Kidney (tissue), 14 donors: ENCODE results near the gene NR6A1. TPM values are rescaled to one million over a fixed set of nuclear protein-coding genes. Genes with fewer than 3 reads are reported as not detected.

ENCODE experiments used
- DNase-seq, 5 donors: peaks; one replicate each; pipeline ENCODE4 v3.0.0-alpha.2; 2013 to 2020
- FAIRE-seq: peaks from 2 replicates; lab custom pipeline; 2012; peaks lifted over from hg19 to GRCh38; lab: Jason Lieb, UNC
- H3K27ac ChIP-seq, 2 donors: one replicate each; pipeline ENCODE4 v1.7.0; 2013; ENCODE audit warnings: low read depth in 2 of 2, low read length in 2 of 2, inconsistent platforms in 1 of 2
- H3K27me3 ChIP-seq: one replicate; pipeline ENCODE4 v1.7.1; 2013; ENCODE audit warnings: low read length, inconsistent platforms; ENCODE audit not compliant: control insufficient read depth, insufficient read depth
- H3K36me3 ChIP-seq, 3 donors: one replicate each; pipeline versions ENCODE4 v1.7.0 to v1.7.1; 2013; ENCODE audit warnings: low read length in 3 of 3, control low read depth in 1 of 3, inconsistent platforms in 1 of 3; ENCODE audit not compliant: insufficient read depth in 3 of 3, control insufficient read depth in 2 of 3
- H3K4me1 ChIP-seq, 3 donors: one replicate each; pipeline versions ENCODE4 v1.7.0 to v1.7.1; 2013; ENCODE audit warnings: low read length in 3 of 3, inconsistent platforms in 1 of 3, low read depth in 1 of 3; ENCODE audit not compliant: control insufficient read depth in 2 of 3, insufficient read depth in 2 of 3
- H3K4me3 ChIP-seq, 3 donors: one replicate each; pipeline versions ENCODE4 v1.7.0 to v1.8.1; 2013; ENCODE audit warnings: low read length in 3 of 3, control low read depth in 1 of 3, inconsistent platforms in 1 of 3
- H3K9ac ChIP-seq, 3 donors: one replicate each; pipeline versions ENCODE4 v1.7.0 to v1.7.1; 2013; ENCODE audit warnings: low read length in 3 of 3, control low read depth in 1 of 3, inconsistent platforms in 1 of 3
- H3K9me3 ChIP-seq, 3 donors: one replicate each; pipeline versions ENCODE4 v1.7.0 to v1.7.1; 2013; ENCODE audit warnings: low read length in 3 of 3, control low read depth in 1 of 3, inconsistent platforms in 1 of 3; ENCODE audit not compliant: control insufficient read depth in 2 of 3, insufficient read depth in 1 of 3
- intact Hi-C: fragments of 100-400 bp; cut with DNase I; formaldehyde crosslinking; loops from one replicate; pipeline ENCODE4 v1.11.1; 2022
- polyA plus RNA-seq: library from polyadenylated mRNA; stranded (reverse); fragments of 350-450 nt; fragmentation: Illumina TruSeq; extraction: RNeasy Lipid Tissue Mini Kit (QIAGEN cat#74804); gene quantifications from one replicate; pipeline ENCODE4 v1.2.3, GENCODE V29; 2014; ENCODE audit warnings: low read depth, low replicate concordance; ENCODE audit not compliant: insufficient read depth
- total RNA-seq: library from RNA; stranded (reverse); fragmentation: NEBNext Ultra II Directional; extraction: Animal tissue kit (Norgen Biotek cat#: 25700); gene quantifications from one replicate; pipeline ENCODE4 v1.2.1, GENCODE V29; 2021
- TF ChIP-seq, protein P1 (sequence below): IDR thresholded peaks from 3 replicates; pipeline ENCODE4 v1.5.1; 2012; ENCODE audit warnings: mild to moderate bottlenecking, moderate library complexity, borderline replicate concordance; ENCODE audit not compliant: insufficient read depth; ENCODE audit errors: extremely low read depth
- donor health status: control.
- donor health status: control.
- donor health status: control.
- donor health status: control.
- donor health status: control.
- donor health status: DM: yes; HTN: yes; CAD: no.
- donor health status: Normal renal cell carcinoma (clear cell type).

The NR6A1 gene
- total and polyA plus RNA-seq, 2 donors from 2014 or later = 1.2 to 3.5 TPM

DNA sequence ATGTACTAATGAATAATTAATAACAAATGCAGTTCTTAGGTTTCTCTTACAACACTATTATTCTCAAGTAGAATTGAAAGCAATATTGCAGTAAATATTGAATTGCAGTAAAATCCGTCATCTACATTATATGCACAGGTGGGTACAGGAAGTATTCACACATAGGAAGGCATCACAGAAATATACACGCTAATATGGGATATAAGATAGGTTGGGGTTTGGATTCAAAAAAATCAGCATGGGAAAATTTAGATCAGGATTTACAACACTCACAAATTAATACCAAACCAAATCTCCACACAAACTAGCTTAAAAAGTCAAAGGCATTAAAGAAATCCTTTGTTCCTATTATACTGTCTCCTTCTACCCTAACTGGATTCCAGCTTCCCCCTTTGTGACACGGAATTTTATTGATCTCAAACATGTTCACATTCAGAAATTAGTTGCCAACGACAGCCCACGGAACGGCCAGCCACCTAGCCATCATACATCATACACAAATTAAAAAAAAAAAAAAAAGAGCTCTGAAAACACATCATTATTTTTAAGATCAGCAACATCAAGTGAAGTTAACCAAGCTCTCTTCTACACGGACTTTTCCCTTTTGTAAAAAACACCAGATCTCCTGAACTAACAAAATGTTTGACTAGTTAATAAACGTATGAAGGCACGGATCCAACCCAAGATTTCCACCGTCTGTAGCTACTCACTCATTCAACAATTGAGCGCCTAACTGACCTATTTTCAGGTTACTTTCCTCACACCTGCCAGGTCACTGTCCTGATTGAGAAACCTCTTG, 2.2 kb downstream of the NR6A1 start:
- intact Hi-C loops = no loop called here
- Histone ChIP-seq H3K36me3 (no peaks in the 10 kb centered on the region), H3K27me3 (peaks cover 46% of the 10 kb centered on the region), H3K9me3 (no peaks in the 10 kb centered on the region), H3K4me3 (peak overlapping the region in 2 of 3 donors; percentile 36 to 89), H3K4me1 (peaks cover 0 to 5% (median 0%) of the 10 kb centered on the region in 3 donors), H3K27ac (peak overlapping the region; percentile 2 to 46), H3K9ac (peak overlapping the region in 1 of 3 donors; percentile 21)
- no peak for FAIRE-seq
- DNase-seq = peak in 2 of 5 donors; percentile 28 to 53
- TF ChIP-seq, protein P1, sequence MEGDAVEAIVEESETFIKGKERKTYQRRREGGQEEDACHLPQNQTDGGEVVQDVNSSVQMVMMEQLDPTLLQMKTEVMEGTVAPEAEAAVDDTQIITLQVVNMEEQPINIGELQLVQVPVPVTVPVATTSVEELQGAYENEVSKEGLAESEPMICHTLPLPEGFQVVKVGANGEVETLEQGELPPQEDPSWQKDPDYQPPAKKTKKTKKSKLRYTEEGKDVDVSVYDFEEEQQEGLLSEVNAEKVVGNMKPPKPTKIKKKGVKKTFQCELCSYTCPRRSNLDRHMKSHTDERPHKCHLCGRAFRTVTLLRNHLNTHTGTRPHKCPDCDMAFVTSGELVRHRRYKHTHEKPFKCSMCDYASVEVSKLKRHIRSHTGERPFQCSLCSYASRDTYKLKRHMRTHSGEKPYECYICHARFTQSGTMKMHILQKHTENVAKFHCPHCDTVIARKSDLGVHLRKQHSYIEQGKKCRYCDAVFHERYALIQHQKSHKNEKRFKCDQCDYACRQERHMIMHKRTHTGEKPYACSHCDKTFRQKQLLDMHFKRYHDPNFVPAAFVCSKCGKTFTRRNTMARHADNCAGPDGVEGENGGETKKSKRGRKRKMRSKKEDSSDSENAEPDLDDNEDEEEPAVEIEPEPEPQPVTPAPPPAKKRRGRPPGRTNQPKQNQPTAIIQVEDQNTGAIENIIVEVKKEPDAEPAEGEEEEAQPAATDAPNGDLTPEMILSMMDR = no peak

DNA sequence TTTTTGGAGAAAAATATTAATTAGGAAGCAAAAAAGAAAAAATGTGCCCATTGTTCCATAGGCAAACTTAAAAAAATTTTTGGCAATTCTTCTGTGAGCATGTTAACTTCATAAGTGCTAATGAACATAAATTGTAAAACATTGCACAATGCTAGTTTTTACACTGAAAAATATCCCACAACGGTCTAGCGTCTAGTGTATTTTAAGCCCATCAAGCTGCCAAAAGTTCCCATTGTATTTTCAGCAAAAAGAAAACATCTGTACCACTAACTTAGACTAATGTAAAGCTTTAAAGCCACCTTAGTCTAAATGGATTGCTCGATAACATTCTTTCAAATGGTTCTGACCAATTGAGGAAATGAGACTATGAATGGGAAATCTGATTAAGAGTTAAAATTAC, 2.8 kb downstream of the NR6A1 start:
- intact Hi-C loops = no loop called here
- FAIRE-seq = no peak
- Histone ChIP-seq H3K9me3 (no peaks in the 10 kb centered on the region), H3K9ac (no peak overlapping the region), H3K4me3 (no peak overlapping the region), H3K4me1 (peaks cover 0 to 5% (median 0%) of the 10 kb centered on the region in 3 donors), H3K27ac (no peak overlapping the region), H3K27me3 (peaks cover 48% of the 10 kb centered on the region), H3K36me3 (no peaks in the 10 kb centered on the region)
- TF ChIP-seq, protein P1 = no peak
- DNase-seq = no peak

DNA sequence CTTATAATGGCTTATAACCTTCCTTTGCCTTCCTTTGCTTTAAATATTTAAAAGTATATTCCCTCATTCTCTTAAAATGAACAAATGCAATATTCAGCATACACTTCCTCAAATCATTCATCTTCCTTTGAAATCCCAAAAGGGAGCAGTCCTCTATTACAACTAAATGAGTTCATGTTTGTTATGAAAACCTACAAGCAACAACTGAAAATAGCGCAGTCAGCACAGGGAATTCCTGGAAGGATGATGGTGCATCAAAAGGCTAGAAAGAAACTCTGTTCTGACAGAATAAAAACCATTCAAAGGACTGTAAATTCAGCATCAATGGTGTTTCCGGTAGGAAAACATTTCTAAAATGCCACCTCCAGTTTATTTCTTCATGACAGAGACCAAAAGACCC, 3.3 kb downstream of the NR6A1 start:
- intact Hi-C loops = no loop called here
- Histone ChIP-seq H3K9me3 (no peaks in the 10 kb centered on the region), H3K27ac (no peak overlapping the region), H3K9ac (no peak overlapping the region), H3K4me1 (peaks cover 0 to 5% (median 0%) of the 10 kb centered on the region in 3 donors), H3K4me3 (no peak overlapping the region), H3K36me3 (no peaks in the 10 kb centered on the region), H3K27me3 (peaks cover 49% of the 10 kb centered on the region)
- DNase-seq (peak in 1 of 5 donors; percentile 33), FAIRE-seq (no peak)
- TF ChIP-seq, protein P1 = no peak
